ENCODE results near the gene NKAIN4.

Gene NKAIN4

DNA sequence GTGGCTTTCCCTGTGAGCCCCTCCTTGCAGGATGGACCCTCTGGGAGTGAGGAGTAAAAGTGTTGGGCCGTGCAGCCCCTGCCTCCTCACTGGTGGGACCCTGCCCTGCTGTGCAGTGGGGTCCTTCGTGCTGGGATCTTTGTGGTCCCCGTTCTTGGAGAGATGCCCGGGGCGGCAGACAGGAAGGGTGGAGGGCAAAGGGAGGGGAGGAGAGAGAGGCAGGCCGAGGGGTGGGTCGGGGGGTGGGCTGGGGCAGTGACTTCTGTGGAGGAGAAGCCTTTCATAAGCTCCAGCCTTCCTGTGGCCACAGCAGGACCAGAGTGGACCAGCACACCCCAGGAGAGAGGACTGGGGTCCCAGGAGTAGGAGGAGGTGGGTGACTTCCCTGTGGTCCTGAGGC, 38.6 kb upstream of the NKAIN4 start, which contains the start of gene COL20A1:
Gene COL20A1, plus strand, starts transcription at position 283 of the 400 bp plus-strand sequence. CDS start 1,922 bp downstream, outside the sequence.
- TF ChIP-seq, protein P1, sequence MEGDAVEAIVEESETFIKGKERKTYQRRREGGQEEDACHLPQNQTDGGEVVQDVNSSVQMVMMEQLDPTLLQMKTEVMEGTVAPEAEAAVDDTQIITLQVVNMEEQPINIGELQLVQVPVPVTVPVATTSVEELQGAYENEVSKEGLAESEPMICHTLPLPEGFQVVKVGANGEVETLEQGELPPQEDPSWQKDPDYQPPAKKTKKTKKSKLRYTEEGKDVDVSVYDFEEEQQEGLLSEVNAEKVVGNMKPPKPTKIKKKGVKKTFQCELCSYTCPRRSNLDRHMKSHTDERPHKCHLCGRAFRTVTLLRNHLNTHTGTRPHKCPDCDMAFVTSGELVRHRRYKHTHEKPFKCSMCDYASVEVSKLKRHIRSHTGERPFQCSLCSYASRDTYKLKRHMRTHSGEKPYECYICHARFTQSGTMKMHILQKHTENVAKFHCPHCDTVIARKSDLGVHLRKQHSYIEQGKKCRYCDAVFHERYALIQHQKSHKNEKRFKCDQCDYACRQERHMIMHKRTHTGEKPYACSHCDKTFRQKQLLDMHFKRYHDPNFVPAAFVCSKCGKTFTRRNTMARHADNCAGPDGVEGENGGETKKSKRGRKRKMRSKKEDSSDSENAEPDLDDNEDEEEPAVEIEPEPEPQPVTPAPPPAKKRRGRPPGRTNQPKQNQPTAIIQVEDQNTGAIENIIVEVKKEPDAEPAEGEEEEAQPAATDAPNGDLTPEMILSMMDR (IDR thresholded peaks at IDR 0.05): no peak
- TF ChIP-seq ZFX (IDR thresholded peaks at IDR 0.05; ENCODE audit: borderline replicate concordance): no peak
- no peak within 1 kb of the TSS for H3K27ac ChIP-seq

DNA sequence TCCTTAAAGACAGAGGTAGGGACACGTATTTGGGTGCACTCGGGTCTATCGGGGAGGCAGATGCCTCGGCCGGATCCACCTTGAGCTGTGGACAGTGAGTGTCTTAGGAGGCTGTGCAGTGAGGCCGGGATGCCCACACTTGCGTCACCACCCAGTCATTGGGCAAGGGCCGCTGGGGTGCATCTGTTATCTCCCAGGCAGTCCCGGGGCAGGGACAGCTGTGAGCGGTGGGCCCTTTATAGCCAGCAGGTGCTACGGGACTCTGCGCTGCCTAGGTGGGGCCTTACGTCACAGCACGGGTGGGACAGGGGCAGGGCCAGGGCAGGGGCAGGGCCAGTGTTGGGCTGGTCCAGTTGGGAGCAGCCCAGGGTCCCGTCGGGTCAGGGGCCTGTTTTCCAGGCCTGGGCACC, 38.0 kb upstream of the NKAIN4 start:
- TF ChIP-seq ZFX (IDR thresholded peaks at IDR 0.05; ENCODE audit: borderline replicate concordance): no peak
- TF ChIP-seq, protein P1 (IDR thresholded peaks at IDR 0.05): no peak

DNA sequence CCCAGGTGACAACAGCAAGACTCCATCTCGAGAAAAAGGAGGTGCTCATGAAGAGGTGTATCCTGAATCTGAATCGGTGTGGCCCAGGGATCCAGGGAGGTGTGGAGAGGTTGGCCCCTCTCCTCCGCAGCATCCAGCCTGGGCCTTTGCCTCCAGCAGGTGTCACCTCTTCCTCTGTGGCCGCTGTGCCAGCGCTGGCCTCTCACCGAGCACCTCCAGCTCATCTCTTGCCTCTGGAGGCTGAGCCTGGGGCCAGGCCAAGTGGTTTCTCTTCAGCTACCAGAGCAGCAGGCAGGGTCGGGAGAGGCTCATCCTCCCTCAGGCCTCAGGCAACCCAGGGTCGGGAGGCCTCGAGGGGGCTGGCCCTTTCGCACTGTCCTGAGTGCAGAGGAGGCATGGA, 37.5 kb upstream of the NKAIN4 start:
- H3K27ac ChIP-seq: no peak overlapping the region
- TF ChIP-seq ZFX (IDR thresholded peaks at IDR 0.05; ENCODE audit: borderline replicate concordance): no peak
- TF ChIP-seq, protein P1 (IDR thresholded peaks at IDR 0.05): no peak

More for the DNA sequence above, 38.0 kb upstream of the NKAIN4 start:
- no peak overlapping the region for H3K27ac ChIP-seq

DNA sequence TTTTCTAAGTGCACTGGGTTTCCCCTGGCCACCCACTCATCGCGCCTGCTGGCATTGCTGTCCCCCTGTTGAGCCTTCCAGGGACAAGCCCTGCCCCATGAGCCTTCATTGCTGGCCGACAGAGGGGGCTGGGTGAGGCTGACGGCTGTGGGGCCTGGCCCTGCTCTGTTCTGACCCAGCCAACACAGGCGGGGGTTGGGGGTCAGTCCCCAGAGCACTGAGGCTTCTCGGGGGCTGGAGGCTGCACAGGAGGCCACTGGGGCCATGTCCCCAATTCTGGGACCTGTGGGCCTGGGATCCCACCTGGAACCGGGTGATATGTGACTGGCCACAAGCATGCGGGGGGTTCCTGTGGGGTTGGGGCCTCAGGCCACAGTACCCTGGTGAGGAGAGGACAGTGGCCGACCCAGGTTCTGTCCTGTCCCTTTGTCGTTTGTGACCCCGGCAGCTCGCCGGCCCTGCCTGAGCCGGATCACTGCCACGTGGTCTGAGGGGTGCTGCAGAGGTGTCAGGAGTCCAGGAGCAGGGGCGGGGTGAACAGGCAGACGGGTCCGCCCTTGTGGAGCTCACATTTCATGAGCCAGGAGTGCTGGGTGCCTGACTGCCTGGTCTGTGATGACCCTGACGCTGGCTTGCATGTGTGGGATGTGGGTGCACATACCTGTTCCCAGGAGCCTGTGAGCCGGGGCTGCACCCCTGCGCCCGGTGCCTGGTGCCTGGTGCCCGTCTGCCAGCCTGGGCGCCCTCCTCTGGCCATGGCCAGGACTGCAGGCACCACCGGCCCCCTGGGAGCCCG, 36.6 kb upstream of the NKAIN4 start:
- TF ChIP-seq, protein P1 (IDR thresholded peaks at IDR 0.05): peak; percentile 86
- no peak for TF ChIP-seq ZFX (IDR thresholded peaks at IDR 0.05; ENCODE audit: borderline replicate concordance)
- no peak overlapping the region for H3K27ac ChIP-seq

DNA sequence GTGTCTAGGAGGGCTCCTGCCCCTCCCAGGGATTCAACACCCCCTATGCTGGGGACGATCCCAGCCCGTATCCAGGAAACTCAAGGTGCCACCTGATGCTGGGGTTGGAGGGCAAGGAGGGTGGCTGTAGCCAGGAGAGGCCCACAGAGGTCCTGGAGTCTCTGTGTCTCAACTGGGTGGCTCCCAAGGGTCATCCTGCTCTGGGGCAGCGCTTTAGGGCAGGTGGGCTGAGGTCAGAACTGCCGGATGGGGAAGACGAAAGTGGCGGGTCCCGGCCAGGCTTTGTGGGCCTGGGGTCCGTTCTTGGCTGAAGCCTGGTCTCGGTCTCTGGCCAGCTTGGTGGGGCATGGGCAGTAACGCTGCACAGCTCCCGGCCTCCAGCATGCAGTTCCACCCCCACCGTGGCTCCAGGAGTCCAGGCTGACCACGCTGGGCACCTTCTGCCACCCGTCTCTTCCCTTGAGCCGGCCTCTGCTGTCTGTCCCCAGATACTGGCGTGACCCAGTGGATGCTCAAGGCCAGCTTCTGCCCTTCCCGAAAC, 35.9 kb upstream of the NKAIN4 start:
- no peak for TF ChIP-seq ZFX (IDR thresholded peaks at IDR 0.05; ENCODE audit: borderline replicate concordance)
- TF ChIP-seq, protein P1 (IDR thresholded peaks at IDR 0.05): no peak
- H3K27ac ChIP-seq: no peak overlapping the region

DNA sequence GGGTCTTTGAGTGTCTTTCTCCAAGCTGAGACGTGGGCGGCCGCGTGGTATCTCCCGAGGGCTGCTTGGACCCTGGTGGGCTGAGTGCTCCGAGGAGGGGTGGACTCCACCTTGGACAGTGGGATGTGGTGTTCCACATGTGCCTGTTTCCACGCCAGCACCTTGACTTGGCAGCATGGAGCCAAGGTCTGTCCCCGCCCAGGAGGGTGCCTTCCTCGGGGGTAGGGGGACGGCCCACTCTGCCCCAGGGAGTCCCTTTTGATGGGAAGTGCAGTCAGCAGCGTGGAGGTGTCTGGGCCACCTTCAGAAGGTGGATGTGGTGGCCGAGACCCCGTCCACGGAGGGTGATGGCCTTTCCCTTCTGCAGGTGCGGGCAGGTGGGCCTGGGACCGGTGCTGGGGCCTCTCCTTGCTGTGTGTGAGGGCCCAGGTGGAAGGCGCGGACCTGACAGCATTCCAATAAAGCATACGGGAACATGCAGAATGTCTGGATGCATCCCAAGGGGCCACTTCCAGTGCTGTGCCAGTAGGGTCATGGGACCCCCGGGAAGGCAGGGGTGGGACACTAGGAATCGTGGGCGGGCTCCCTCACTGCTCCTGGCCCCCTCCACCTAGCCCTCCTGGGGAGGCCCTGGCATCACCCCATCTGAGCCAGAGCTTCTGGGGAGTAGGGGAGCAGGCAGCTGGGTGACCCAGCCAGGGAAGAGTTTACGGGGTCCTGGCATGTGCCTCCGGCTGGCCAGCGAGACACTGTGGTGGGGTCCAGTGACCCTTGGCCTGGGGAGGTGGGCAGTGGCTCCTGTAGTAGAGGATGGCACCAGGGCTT, 35.3 kb upstream of the NKAIN4 start:
- H3K27ac ChIP-seq: no peak overlapping the region
- TF ChIP-seq, protein P1 (IDR thresholded peaks at IDR 0.05): no peak
- TF ChIP-seq ZFX (IDR thresholded peaks at IDR 0.05; ENCODE audit: borderline replicate concordance): no peak

All from 22Rv1 (cell line).